Liver (tissue), 9 donors: ENCODE results near the gene FITM1. TPM values are rescaled to one million over a fixed set of nuclear protein-coding genes. Genes with fewer than 3 reads are reported as not detected.

Source experiments
- DNase-seq: peaks from one replicate; pipeline ENCODE4 v3.0.0-alpha.2; 2017; ENCODE audit warnings: low spot score
- H3K27ac ChIP-seq, 2 donors: one replicate each; pipeline ENCODE4 v1.7.0; 2013; ENCODE audit warnings: inconsistent platforms in 2 of 2, low read length in 2 of 2, control low read depth in 1 of 2, low read depth in 1 of 2, mild to moderate bottlenecking in 1 of 2
- H3K27me3 ChIP-seq, 4 donors: one replicate each; pipeline versions ENCODE4 v1.6.1 to v1.7.0; 2013; ENCODE audit warnings: low read length in 3 of 4, inconsistent platforms in 1 of 4, mild to moderate bottlenecking in 1 of 4, moderate library complexity in 1 of 4; ENCODE audit not compliant: control insufficient read depth in 4 of 4, insufficient read depth in 4 of 4
- H3K36me3 ChIP-seq, 4 donors: one replicate each; pipeline versions ENCODE4 v1.6.1 to v1.7.0; 2013; ENCODE audit warnings: low read length in 3 of 4, mild to moderate bottlenecking in 3 of 4, low read depth in 1 of 4, moderate library complexity in 1 of 4; ENCODE audit not compliant: control insufficient read depth in 4 of 4, insufficient read depth in 3 of 4
- H3K4me1 ChIP-seq, 4 donors: one replicate each; pipeline versions ENCODE4 v1.6.1 to v1.7.0; 2013; ENCODE audit warnings: low read length in 3 of 4, mild to moderate bottlenecking in 3 of 4, moderate library complexity in 1 of 4; ENCODE audit not compliant: control insufficient read depth in 4 of 4, insufficient read depth in 4 of 4
- H3K4me3 ChIP-seq, 3 donors: one replicate each; pipeline versions ENCODE4 v1.6.1 to v1.7.0; 2013; ENCODE audit warnings: low read length in 3 of 3, control low read depth in 1 of 3, low read depth in 1 of 3, mild to moderate bottlenecking in 1 of 3
- H3K9ac ChIP-seq, 2 donors: one replicate each; pipeline ENCODE4 v1.7.0; 2013; ENCODE audit warnings: low read length in 2 of 2, mild to moderate bottlenecking in 2 of 2, moderate library complexity in 2 of 2, control low read depth in 1 of 2, low read depth in 1 of 2
- H3K9me3 ChIP-seq, 4 donors: one replicate each; pipeline versions ENCODE4 v1.6.1 to v1.7.0; 2013; ENCODE audit warnings: low read length in 3 of 4; ENCODE audit not compliant: control insufficient read depth in 4 of 4
- EGR1 ChIP-seq, 2 donors: IDR thresholded peaks; 2 replicates each; pipeline ENCODE4 v1.6.1; 2016 to 2018; ENCODE audit warnings: antibody characterized with exemption in 2 of 2, low read depth in 2 of 2
- FOXA1 ChIP-seq: IDR thresholded peaks from 2 replicates; pipeline ENCODE4 v1.6.1; 2016; ENCODE audit warnings: antibody characterized with exemption
- FOXA2 ChIP-seq: IDR thresholded peaks from 2 replicates; pipeline ENCODE4 v1.6.1; 2016; ENCODE audit warnings: antibody characterized with exemption
- GABPA ChIP-seq, 2 donors: IDR thresholded peaks in 1 of 2; conservative IDR thresholded peaks in 1 of 2; 2 replicates each; pipeline ENCODE4 v1.6.1; 2016; ENCODE audit warnings: antibody characterized with exemption in 2 of 2, mild to moderate bottlenecking in 1 of 2, moderate library complexity in 1 of 2
- HNF4G ChIP-seq: IDR thresholded peaks from 2 replicates; pipeline ENCODE4 v1.6.1; 2016; ENCODE audit warnings: antibody characterized with exemption
- NR2F2 ChIP-seq: IDR thresholded peaks from 2 replicates; pipeline ENCODE4 v1.6.1; 2016; ENCODE audit warnings: antibody characterized with exemption
- RXRA ChIP-seq, 2 donors: IDR thresholded peaks; 2 replicates each; pipeline ENCODE4 v1.6.1; 2017 to 2018; ENCODE audit warnings: antibody characterized with exemption in 2 of 2, mild to moderate bottlenecking in 1 of 2
- SP1 ChIP-seq: IDR thresholded peaks from 2 replicates; pipeline ENCODE4 v1.6.1; 2018; ENCODE audit warnings: antibody characterized with exemption, mild to moderate bottlenecking
- WGBS: extraction: QIAGEN DNeasy Blood & Tissue Kit; methylation state at CpG from one replicate; pipeline ENCODE4 v1.1.7; 2013; 5-methylcytosine and 5-hydroxymethylcytosine counted together
- polyA plus RNA-seq, 2 donors: library from polyadenylated mRNA; stranded (reverse) in 1 of 2; unstranded in 1 of 2; fragments of 200-250 nt in 1 of 2; fragments of >200 nt in 1 of 2; fragmentation: Nextera tagmentation in 1 of 2; extraction: Ambion mirVana in 1 of 2; gene quantifications; one replicate each; pipeline versions ENCODE4 v1.2.1 to v1.2.3, GENCODE V29; 2013 to 2015
- total RNA-seq, 2 donors: library from RNA; depleted of rRNA; stranded (reverse); fragments of >200 nt; gene quantifications; one replicate each; pipeline ENCODE4 v1.2.3, GENCODE V29; 2014
- TF ChIP-seq, protein P1 (sequence below): IDR thresholded peaks from 2 replicates; pipeline ENCODE4 v1.6.1; 2016; ENCODE audit warnings: antibody characterized with exemption, mild to moderate bottlenecking
- TF ChIP-seq, protein P2 (sequence below): IDR thresholded peaks from 2 replicates; pipeline ENCODE4 v1.6.1; 2016; ENCODE audit warnings: antibody characterized with exemption
- TF ChIP-seq, protein P3 (sequence below): IDR thresholded peaks from 2 replicates; pipeline ENCODE4 v1.6.1; 2016; ENCODE audit warnings: antibody characterized with exemption
- TF ChIP-seq, protein P4 (sequence below): IDR thresholded peaks from 2 replicates; pipeline ENCODE4 v1.6.1; 2016; ENCODE audit warnings: antibody characterized with exemption
- TF ChIP-seq, protein P5 (sequence below): fragments of 150-350 bp; IDR thresholded peaks from 2 replicates; pipeline ENCODE4 v1.5.1; 2017; ENCODE audit warnings: improper control_type of control experiment, low read depth, low read length; ENCODE audit not compliant: missing input control
- donor health status: healthy.
- donor health status: healthy.
- donor health status: healthy.
- donor health status: healthy.
- donor health status: healthy.

FITM1 gene
- total and polyA plus RNA-seq, 4 donors, result 1.7 to 16.1 (median 9.1) TPM

DNA sequence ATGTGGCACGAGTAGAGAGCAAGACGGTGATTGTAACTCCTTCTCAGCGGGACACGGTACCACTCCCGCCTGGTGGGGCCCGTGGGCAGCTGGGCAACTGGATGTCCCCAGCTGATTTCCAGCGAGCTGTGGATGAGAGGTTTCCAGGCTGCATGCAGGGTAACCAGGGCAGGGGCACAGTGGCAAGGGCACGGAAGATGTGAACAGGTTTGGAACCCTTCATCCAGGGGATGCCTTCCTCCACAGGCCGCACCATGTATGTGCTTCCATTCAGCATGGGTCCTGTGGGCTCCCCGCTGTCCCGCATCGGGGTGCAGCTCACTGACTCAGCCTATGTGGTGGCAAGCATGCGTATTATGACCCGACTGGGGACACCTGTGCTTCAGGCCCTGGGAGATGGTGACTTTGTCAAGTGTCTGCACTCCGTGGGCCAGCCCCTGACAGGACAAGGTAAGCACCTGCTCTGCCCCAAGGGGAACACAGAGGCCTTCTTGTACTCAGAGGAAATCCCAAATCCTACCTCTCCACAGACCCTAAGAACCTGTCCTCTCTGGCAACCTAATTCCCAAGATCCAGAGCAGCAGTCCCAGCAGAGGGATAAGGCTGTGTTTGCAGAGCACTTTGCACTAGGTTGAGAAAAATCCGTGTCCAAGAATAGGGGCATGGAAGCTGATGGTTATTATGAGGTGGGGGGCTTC lies 32.1 kb upstream of the FITM1 start:
- Histone ChIP-seq H3K27me3 (no peaks in the 10 kb centered on the region), H3K4me3 (no peak overlapping the region), H3K36me3 (peaks cover 13 to 30% (median 22%) of the 10 kb centered on the region in 4 donors), H3K27ac (no peak overlapping the region), H3K9me3 (no peaks in the 10 kb centered on the region), H3K9ac (no peak overlapping the region), H3K4me1 (peaks cover 9 to 78% (median 55%) of the 10 kb centered on the region in 4 donors)
- no peak for DNase-seq
- TF ChIP-seq, protein P1, sequence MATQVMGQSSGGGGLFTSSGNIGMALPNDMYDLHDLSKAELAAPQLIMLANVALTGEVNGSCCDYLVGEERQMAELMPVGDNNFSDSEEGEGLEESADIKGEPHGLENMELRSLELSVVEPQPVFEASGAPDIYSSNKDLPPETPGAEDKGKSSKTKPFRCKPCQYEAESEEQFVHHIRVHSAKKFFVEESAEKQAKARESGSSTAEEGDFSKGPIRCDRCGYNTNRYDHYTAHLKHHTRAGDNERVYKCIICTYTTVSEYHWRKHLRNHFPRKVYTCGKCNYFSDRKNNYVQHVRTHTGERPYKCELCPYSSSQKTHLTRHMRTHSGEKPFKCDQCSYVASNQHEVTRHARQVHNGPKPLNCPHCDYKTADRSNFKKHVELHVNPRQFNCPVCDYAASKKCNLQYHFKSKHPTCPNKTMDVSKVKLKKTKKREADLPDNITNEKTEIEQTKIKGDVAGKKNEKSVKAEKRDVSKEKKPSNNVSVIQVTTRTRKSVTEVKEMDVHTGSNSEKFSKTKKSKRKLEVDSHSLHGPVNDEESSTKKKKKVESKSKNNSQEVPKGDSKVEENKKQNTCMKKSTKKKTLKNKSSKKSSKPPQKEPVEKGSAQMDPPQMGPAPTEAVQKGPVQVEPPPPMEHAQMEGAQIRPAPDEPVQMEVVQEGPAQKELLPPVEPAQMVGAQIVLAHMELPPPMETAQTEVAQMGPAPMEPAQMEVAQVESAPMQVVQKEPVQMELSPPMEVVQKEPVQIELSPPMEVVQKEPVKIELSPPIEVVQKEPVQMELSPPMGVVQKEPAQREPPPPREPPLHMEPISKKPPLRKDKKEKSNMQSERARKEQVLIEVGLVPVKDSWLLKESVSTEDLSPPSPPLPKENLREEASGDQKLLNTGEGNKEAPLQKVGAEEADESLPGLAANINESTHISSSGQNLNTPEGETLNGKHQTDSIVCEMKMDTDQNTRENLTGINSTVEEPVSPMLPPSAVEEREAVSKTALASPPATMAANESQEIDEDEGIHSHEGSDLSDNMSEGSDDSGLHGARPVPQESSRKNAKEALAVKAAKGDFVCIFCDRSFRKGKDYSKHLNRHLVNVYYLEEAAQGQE, result no peak
- TF ChIP-seq FOXA1, result no peak
- no peak for TF ChIP-seq NR2F2
- TF ChIP-seq, protein P2, sequence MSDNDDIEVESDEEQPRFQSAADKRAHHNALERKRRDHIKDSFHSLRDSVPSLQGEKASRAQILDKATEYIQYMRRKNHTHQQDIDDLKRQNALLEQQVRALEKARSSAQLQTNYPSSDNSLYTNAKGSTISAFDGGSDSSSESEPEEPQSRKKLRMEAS, result no peak
- no peak for TF ChIP-seq FOXA2
- TF ChIP-seq, protein P3, sequence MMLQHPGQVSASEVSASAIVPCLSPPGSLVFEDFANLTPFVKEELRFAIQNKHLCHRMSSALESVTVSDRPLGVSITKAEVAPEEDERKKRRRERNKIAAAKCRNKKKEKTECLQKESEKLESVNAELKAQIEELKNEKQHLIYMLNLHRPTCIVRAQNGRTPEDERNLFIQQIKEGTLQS, result no peak
- TF ChIP-seq, protein P4, sequence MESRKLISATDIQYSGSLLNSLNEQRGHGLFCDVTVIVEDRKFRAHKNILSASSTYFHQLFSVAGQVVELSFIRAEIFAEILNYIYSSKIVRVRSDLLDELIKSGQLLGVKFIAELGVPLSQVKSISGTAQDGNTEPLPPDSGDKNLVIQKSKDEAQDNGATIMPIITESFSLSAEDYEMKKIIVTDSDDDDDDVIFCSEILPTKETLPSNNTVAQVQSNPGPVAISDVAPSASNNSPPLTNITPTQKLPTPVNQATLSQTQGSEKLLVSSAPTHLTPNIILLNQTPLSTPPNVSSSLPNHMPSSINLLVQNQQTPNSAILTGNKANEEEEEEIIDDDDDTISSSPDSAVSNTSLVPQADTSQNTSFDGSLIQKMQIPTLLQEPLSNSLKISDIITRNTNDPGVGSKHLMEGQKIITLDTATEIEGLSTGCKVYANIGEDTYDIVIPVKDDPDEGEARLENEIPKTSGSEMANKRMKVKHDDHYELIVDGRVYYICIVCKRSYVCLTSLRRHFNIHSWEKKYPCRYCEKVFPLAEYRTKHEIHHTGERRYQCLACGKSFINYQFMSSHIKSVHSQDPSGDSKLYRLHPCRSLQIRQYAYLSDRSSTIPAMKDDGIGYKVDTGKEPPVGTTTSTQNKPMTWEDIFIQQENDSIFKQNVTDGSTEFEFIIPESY, result no peak
- TF ChIP-seq EGR1 (IDR thresholded peaks at IDR 0.05; ENCODE audit: low read depth in 2 of 2), result no peak
- no peak for TF ChIP-seq HNF4G
- no peak for TF ChIP-seq SP1
- no peak for TF ChIP-seq RXRA (IDR thresholded peaks at IDR 0.05)
- TF ChIP-seq, protein P5, sequence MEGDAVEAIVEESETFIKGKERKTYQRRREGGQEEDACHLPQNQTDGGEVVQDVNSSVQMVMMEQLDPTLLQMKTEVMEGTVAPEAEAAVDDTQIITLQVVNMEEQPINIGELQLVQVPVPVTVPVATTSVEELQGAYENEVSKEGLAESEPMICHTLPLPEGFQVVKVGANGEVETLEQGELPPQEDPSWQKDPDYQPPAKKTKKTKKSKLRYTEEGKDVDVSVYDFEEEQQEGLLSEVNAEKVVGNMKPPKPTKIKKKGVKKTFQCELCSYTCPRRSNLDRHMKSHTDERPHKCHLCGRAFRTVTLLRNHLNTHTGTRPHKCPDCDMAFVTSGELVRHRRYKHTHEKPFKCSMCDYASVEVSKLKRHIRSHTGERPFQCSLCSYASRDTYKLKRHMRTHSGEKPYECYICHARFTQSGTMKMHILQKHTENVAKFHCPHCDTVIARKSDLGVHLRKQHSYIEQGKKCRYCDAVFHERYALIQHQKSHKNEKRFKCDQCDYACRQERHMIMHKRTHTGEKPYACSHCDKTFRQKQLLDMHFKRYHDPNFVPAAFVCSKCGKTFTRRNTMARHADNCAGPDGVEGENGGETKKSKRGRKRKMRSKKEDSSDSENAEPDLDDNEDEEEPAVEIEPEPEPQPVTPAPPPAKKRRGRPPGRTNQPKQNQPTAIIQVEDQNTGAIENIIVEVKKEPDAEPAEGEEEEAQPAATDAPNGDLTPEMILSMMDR, result no peak
- TF ChIP-seq GABPA (IDR thresholded peaks at IDR 0.05 in 1 of 2, conservative IDR thresholded peaks at IDR 0.05 in 1 of 2), result no peak
- WGBS, result 95% methylated on average over 16 of the region's 16 CpGs
